CD14-positive monocyte (primary cell): Measurements from ENCODE around the gene NUP214. TPM values are rescaled to one million over a fixed set of nuclear protein-coding genes. Genes with fewer than 3 reads are reported as not detected.

Experiments
- DNase-seq, 3 donors: peaks; one replicate each; pipeline ENCODE4 v3.0.0-alpha.2; 2011 to 2022
- H2AFZ ChIP-seq: 2 replicates; pipeline ENCODE4 v1.6.0; 2012; ENCODE audit warnings: mild to moderate bottlenecking, low read depth, low read length, inconsistent platforms; ENCODE audit not compliant: insufficient read depth, poor library complexity, severe bottlenecking
- H3K27ac ChIP-seq, 2 donors: 1 replicate in 1 of 2; 2 replicates in 1 of 2; pipeline ENCODE4 v1.5.1; 2012 to 2013; ENCODE audit warnings: low read length in 2 of 2, control low read depth in 1 of 2, inconsistent platforms in 1 of 2, low read depth in 1 of 2, mild to moderate bottlenecking in 1 of 2
- H3K27me3 ChIP-seq, 2 donors: one replicate each; pipeline versions ENCODE4 v1.6.0 to v1.6.1; 2011 to 2013; ENCODE audit warnings: low read length in 2 of 2; ENCODE audit not compliant: control insufficient read depth in 2 of 2, insufficient read depth in 2 of 2
- H3K36me3 ChIP-seq, 2 donors: replicated peaks in 1 of 2; 1 replicate in 1 of 2; 2 replicates in 1 of 2; pipeline versions ENCODE4 v1.5.1 to v1.6.1; 2012 to 2013; ENCODE audit warnings: low read length in 2 of 2, control low read depth in 1 of 2, inconsistent platforms in 1 of 2, mild to moderate bottlenecking in 1 of 2; ENCODE audit not compliant: insufficient read depth in 2 of 2, control insufficient read depth in 1 of 2
- H3K4me1 ChIP-seq, 2 donors: 1 replicate in 1 of 2; 2 replicates in 1 of 2; pipeline versions ENCODE4 v1.5.1 to v1.6.1; 2012 to 2013; ENCODE audit warnings: low read length in 2 of 2, control low read depth in 1 of 2, inconsistent platforms in 1 of 2, mild to moderate bottlenecking in 1 of 2, moderate library complexity in 1 of 2; ENCODE audit not compliant: insufficient read depth in 2 of 2, control insufficient read depth in 1 of 2
- H3K4me2 ChIP-seq: replicated peaks from 2 replicates; pipeline ENCODE3; 2012; ENCODE audit warnings: low read length, moderate library complexity, mild to moderate bottlenecking; ENCODE audit not compliant: poor library complexity, severe bottlenecking; ENCODE audit errors: extremely low read depth
- H3K4me3 ChIP-seq, 3 experiments: fragments of 200-600 bp in 1 of 3; sonication (generic) in 1 of 3; replicated peaks in 1 of 3; 1 replicate in 2 of 3; 2 replicates in 1 of 3; pipeline ENCODE4 v1.5.1; 2011 to 2013; ENCODE audit warnings: low read length in 3 of 3, mild to moderate bottlenecking in 3 of 3, control low read depth in 2 of 3, low read depth in 2 of 3, inconsistent platforms in 1 of 3, moderate library complexity in 1 of 3
- H3K79me2 ChIP-seq: 2 replicates; pipeline ENCODE4 v1.6.0; 2012; ENCODE audit warnings: mild to moderate bottlenecking, control low read depth, inconsistent platforms, low read length, moderate library complexity; ENCODE audit not compliant: insufficient read depth
- H3K9ac ChIP-seq: 2 replicates; pipeline ENCODE4 v1.6.0; 2017; ENCODE audit warnings: low read length, mild to moderate bottlenecking; ENCODE audit not compliant: insufficient read depth, poor library complexity, severe bottlenecking
- H3K9me3 ChIP-seq, 2 donors: replicated peaks in 1 of 2; 1 replicate in 1 of 2; 2 replicates in 1 of 2; pipeline versions ENCODE4 v1.5.1 to v1.6.1; 2012 to 2013; ENCODE audit warnings: low read length in 2 of 2, control low read depth in 1 of 2; ENCODE audit not compliant: control insufficient read depth in 1 of 2, insufficient read depth in 1 of 2
- H4K20me1 ChIP-seq: 2 replicates; pipeline ENCODE4 v1.6.0; 2012; ENCODE audit warnings: mild to moderate bottlenecking, low read length, control low read depth, moderate library complexity; ENCODE audit not compliant: insufficient read depth
- H3K27ac Mint-ChIP-seq, 7 donors: one replicate each; pipeline ENCODE4 v1.8.0; 2020; ENCODE audit warnings: mild to moderate bottlenecking in 7 of 7, mixed read lengths in 7 of 7, moderate library complexity in 6 of 7, inconsistent platforms in 2 of 7
- H3K27me3 Mint-ChIP-seq, 3 donors: one replicate each; pipeline ENCODE4 v1.8.0; 2021 to 2022; ENCODE audit warnings: low read depth in 3 of 3, mild to moderate bottlenecking in 3 of 3, mixed read lengths in 3 of 3, moderate library complexity in 3 of 3, inconsistent platforms in 1 of 3
- H3K36me3 Mint-ChIP-seq, 2 donors: one replicate each; pipeline ENCODE4 v1.8.0; 2020; ENCODE audit warnings: mixed read lengths in 2 of 2, inconsistent platforms in 1 of 2, mild to moderate bottlenecking in 1 of 2
- H3K4me1 Mint-ChIP-seq: one replicate; pipeline ENCODE4 v1.8.0; 2020; ENCODE audit warnings: mild to moderate bottlenecking, mixed read lengths
- H3K4me3 Mint-ChIP-seq, 2 donors: one replicate each; pipeline ENCODE4 v1.8.0; 2020; ENCODE audit warnings: mild to moderate bottlenecking in 2 of 2, mixed read lengths in 2 of 2, moderate library complexity in 1 of 2
- H3K9me3 Mint-ChIP-seq, 7 donors: one replicate each; pipeline ENCODE4 v1.8.0; 2020 to 2022; ENCODE audit warnings: mixed read lengths in 7 of 7, mild to moderate bottlenecking in 6 of 7, moderate library complexity in 6 of 7, inconsistent platforms in 2 of 7
- WGBS: methylation state at CpG from one replicate; pipeline ENCODE4 v1.1.5; 2013; ENCODE audit warnings: missing lambda C conversion rate; ENCODE audit not compliant: insufficient coverage; 5-methylcytosine and 5-hydroxymethylcytosine counted together
- intact Hi-C, 2 donors: fragments of 100-400 bp; cut with micrococcal nuclease; formaldehyde crosslinking; loops; one replicate each; pipeline versions ENCODE4 v1.15.0 to v1.15.1; 2023
- polyA plus RNA-seq, 3 donors: library from polyadenylated mRNA; depleted of rRNA in 1 of 3; unstranded in 2 of 3; stranded (reverse) in 1 of 3; fragments of 300-500 nt in 2 of 3; fragments of >200 nt in 1 of 3; fragmentation: Illumina TruSeq in 2 of 3; gene quantifications; 1 replicate in 2 of 3; 2 replicates in 1 of 3; pipeline ENCODE4 v1.2.3, GENCODE V29; 2012 to 2021
- TF ChIP-seq, protein P1 (sequence below): fragments of 200-600 bp; IDR thresholded peaks from one replicate; pipeline ENCODE4 v1.8.0; 2022; ENCODE audit warnings: antibody characterized with exemption, mild to moderate bottlenecking

The NUP214 gene
- polyA plus RNA-seq, 3 donors, result 94.9 to 329 (median 214) TPM

DNA sequence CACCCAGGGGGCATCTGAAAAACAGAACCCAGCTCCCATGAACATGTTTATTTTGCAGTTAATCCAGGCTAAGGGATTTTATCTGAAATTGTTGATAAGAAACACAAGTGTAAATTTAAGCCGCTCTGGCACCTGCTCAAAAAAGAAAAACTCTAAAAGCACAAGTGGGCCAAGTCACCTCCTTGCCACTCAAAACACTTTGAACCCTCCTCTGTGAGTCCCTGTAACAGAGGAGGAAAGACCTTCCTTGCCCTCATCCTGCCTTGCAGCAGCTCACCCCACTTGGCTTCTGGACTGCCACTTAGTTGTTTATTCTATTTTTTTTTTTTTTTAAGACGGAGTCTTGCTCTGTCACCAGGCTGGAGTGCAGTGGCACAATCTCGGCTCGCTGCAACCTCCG, 111.4 kb downstream of the NUP214 start:
- intact Hi-C loops, result loop anchor here (5.0 kb wide), 1 partner anchor 41 kb away; the partner anchor contains the start of gene FAM78A (in 2 of the 2)
- peaks cover 28 to 30% of the 10 kb centered on the region in 2 donors for H3K4me1 ChIP-seq
- Mint-ChIP-seq H3K4me3 (no peak overlapping the region), H3K9me3 (no peaks in the 10 kb centered on the region), H3K4me1 (peaks cover 46% of the 10 kb centered on the region), H3K27me3 (peaks cover 0 to 1% (median 0%) of the 10 kb centered on the region in 3 donors), H3K27ac (peak overlapping the region in 6 of 7 donors; percentile 30 to 96 (median 62)), H3K36me3 (peaks cover 47 to 56% of the 10 kb centered on the region in 2 donors)
- H3K27ac ChIP-seq, result peak overlapping the region in 1 of 2 donors; percentile 89
- peaks cover 25% of the 10 kb centered on the region for H3K79me2 ChIP-seq
- no peaks in the 10 kb centered on the region for H3K9me3 ChIP-seq
- TF ChIP-seq, protein P1, sequence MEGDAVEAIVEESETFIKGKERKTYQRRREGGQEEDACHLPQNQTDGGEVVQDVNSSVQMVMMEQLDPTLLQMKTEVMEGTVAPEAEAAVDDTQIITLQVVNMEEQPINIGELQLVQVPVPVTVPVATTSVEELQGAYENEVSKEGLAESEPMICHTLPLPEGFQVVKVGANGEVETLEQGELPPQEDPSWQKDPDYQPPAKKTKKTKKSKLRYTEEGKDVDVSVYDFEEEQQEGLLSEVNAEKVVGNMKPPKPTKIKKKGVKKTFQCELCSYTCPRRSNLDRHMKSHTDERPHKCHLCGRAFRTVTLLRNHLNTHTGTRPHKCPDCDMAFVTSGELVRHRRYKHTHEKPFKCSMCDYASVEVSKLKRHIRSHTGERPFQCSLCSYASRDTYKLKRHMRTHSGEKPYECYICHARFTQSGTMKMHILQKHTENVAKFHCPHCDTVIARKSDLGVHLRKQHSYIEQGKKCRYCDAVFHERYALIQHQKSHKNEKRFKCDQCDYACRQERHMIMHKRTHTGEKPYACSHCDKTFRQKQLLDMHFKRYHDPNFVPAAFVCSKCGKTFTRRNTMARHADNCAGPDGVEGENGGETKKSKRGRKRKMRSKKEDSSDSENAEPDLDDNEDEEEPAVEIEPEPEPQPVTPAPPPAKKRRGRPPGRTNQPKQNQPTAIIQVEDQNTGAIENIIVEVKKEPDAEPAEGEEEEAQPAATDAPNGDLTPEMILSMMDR, result no peak
- no peak for DNase-seq
- H3K9ac ChIP-seq, result no peak overlapping the region
- H4K20me1 ChIP-seq, result peaks cover 33% of the 10 kb centered on the region
- no peak overlapping the region for H3K4me3 ChIP-seq
- H2AFZ ChIP-seq, result no peak overlapping the region
- no peaks in the 10 kb centered on the region for H3K27me3 ChIP-seq
- no peak overlapping the region for H3K4me2 ChIP-seq
- H3K36me3 ChIP-seq, result peaks cover 41 to 45% of the 10 kb centered on the region in 2 donors
- WGBS, result no CpG with 5 or more reads among the region's 5 CpGs

DNA sequence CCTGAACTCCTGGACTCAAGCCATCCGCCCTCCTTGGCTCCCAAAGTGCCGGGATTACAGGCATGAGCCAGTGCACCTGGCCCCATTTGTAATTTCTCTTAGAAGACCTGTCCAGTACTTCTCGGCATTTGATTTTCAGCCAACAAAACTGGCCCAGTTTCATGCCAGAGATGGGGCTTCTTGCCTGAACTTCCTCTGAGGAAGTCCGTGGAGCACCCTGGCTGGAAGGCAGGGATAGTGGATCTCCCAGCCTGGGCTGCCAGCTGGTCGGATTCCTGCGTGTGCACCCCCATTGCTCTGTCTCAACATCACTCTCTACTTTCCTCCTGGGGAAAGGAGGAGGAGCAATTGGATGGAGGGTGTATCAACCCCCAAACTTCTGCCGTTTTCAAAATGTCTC, 111.9 kb downstream of the NUP214 start:
- H3K79me2 ChIP-seq, result peaks cover 19% of the 10 kb centered on the region
- no peaks in the 10 kb centered on the region for H3K9me3 ChIP-seq
- peak in 1 of 3 donors; percentile 19 for DNase-seq
- peaks cover 28% of the 10 kb centered on the region for H4K20me1 ChIP-seq
- H3K4me2 ChIP-seq, result peak overlapping the region; percentile 75
- peaks cover 0 to 1% (median 0%) of the 10 kb centered on the region in 7 donors for H3K9me3 Mint-ChIP-seq
- H3K4me1 Mint-ChIP-seq, result peaks cover 40% of the 10 kb centered on the region
- WGBS, result 50% methylated on average over 4 of the region's 7 CpGs
- peak overlapping the region; percentile 85 to 98 (median 95) for H3K27ac Mint-ChIP-seq
- no peaks in the 10 kb centered on the region for H3K27me3 ChIP-seq
- intact Hi-C loops, result loop anchor here (5.0 kb wide), 1 partner anchor 40 kb away; the partner anchor contains the start of gene FAM78A (in 2 of the 2)
- H3K36me3 ChIP-seq, result peaks cover 36 to 40% of the 10 kb centered on the region in 2 donors
- H3K27me3 Mint-ChIP-seq, result peaks cover 0 to 1% (median 0%) of the 10 kb centered on the region in 3 donors
- peaks cover 28 to 30% of the 10 kb centered on the region in 2 donors for H3K4me1 ChIP-seq
- peak overlapping the region; percentile 71 for H3K9ac ChIP-seq
- H3K4me3 Mint-ChIP-seq, result peak overlapping the region; percentile 72 to 79
- H2AFZ ChIP-seq, result peak overlapping the region; percentile 87
- H3K27ac ChIP-seq, result peak overlapping the region; percentile 82 to 89
- H3K4me3 ChIP-seq, result peak overlapping the region; percentile 19 to 70 (median 32)
- TF ChIP-seq, protein P1, result no peak
- peaks cover 41 to 52% of the 10 kb centered on the region in 2 donors for H3K36me3 Mint-ChIP-seq
